SK-N-MC (cell line): ENCODE results near the gene PPRC1.

Experiments used
- DNase-seq: peaks from one replicate; pipeline ENCODE4 v3.0.0-alpha.2; 2011; ENCODE audit warnings: low read depth, low spot score
- H3K27ac ChIP-seq: fragments of 200-600 bp; sonication (generic); 2 replicates; pipeline ENCODE4 v1.5.1; 2016; ENCODE audit warnings: mixed run types
- H3K36me3 ChIP-seq: fragments of 200-600 bp; sonication (generic); 2 replicates; pipeline ENCODE4 v1.6.1; 2017; ENCODE audit warnings: antibody characterized with exemption, low read length, mixed read lengths; ENCODE audit not compliant: insufficient read depth
- H3K4me3 ChIP-seq: fragments of 200-600 bp; sonication (generic); 2 replicates; pipeline ENCODE4 v1.5.1; 2016
- H3K9ac ChIP-seq: fragments of 200-600 bp; sonication (generic); 2 replicates; pipeline ENCODE4 v1.8.0; 2017; ENCODE audit warnings: mixed run types, mixed read lengths; ENCODE audit not compliant: insufficient read length
- H3K9me3 ChIP-seq: fragments of 200-600 bp; sonication (generic); 2 replicates; pipeline ENCODE4 v1.6.1; 2017; ENCODE audit warnings: low read depth, mild to moderate bottlenecking, antibody characterized with exemption, low read length, moderate library complexity, mixed read lengths
- EZH2 ChIP-seq: fragments of 200-600 bp; sonication (generic); IDR thresholded peaks from one replicate; pipeline ENCODE4 v1.6.1; 2017; ENCODE audit warnings: antibody characterized with exemption
- FOXP2 ChIP-seq: optimal IDR thresholded peaks from 2 replicates; pipeline ENCODE3; 2011; ENCODE audit warnings: mild to moderate bottlenecking, moderate library complexity; ENCODE audit not compliant: insufficient read depth; ENCODE audit errors: extremely low read length, control extremely low read depth
- POLR2AphosphoS5 ChIP-seq: IDR thresholded peaks from 2 replicates; pipeline ENCODE4 v1.6.1; 2012; ENCODE audit warnings: mild to moderate bottlenecking, low read depth, low read length, borderline replicate concordance

PPRC1 gene

DNA sequence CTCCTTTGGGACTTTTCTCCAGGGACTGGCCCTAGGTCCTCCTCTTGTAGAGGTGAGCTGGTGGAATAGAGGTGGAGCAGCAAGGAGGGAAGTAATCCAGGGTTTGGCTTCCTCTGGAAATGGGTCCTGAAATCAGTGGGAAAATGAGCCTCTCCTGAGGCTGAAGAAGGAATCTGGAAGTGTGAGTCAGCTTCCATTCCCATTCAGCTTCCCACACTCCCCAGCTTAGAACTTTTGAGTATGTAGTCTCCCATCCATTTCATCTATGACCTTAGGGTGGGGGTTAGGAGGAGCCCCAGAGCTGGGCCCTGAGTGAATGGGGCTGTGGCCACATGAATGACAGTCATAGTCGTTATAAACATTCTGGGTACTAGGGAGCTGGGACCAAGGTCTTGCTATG lies 30.4 kb upstream of the PPRC1 start:
- Histone ChIP-seq H3K27ac (no peak overlapping the region), H3K9ac (no peak overlapping the region), H3K4me3 (no peak overlapping the region), H3K36me3 (no peaks in the 10 kb centered on the region), H3K9me3 (no peaks in the 10 kb centered on the region)
- no peak for TF ChIP-seq FOXP2
- TF ChIP-seq POLR2AphosphoS5, result no peak
- no peak for TF ChIP-seq EZH2
- no peak for DNase-seq

GRCh38 chr10:102106998-102107397 lies 25.8 kb upstream of the PPRC1 start:
- Histone ChIP-seq H3K9ac (no peak overlapping the region), H3K27ac (no peak overlapping the region), H3K9me3 (no peaks in the 10 kb centered on the region), H3K4me3 (no peak overlapping the region), H3K36me3 (peaks cover 26% of the 10 kb centered on the region; the same call in 1 of the 2 replicates)
- no peak for TF ChIP-seq EZH2
- no peak for TF ChIP-seq POLR2AphosphoS5
- no peak for TF ChIP-seq FOXP2
- DNase-seq, result no peak

DNA sequence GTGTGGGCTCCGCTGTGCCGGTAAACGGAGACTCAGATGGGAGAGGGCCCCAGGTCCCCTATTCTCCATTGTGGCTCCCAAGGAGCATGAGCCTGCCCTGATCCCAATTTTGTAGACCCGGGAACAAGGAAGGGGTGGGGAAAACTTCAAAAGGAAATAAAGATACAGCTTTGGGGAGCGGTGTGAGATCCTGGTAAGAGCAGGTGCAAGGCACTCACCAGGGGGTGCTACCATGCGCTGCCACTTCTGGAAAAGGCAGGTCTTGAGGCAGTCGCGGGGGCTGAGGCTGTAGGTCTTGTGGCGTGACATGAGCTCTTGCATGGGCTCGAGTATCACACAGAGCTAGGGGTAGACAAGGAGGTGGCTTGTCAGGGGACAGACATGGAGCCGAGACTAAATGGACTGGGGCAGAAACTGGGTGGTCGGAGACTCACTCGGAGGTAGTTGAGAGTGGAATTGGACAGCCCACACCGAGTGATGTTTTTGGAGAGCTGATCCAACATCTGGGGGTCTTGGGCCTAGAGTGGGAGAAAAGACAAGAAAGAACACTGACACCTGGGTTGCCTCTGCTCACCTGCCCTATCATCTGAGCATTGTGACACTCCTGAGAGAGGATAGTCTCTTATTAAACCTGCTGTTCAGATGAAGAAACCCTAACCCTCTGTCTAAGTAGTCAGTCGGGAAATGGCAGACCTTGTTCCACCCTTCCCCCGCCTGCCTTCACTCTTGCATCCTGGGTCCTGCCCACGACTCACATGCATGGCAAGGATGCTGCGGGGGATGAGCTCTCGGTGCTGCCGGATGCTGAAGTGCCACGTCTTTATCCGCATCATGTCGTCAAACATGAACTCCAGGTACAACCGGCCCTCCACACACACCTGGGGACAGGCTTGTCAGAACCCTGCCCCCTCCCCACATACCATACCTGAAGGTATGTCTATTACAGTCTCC lies 23.4 kb upstream of the PPRC1 start:
- no peak for TF ChIP-seq POLR2AphosphoS5
- TF ChIP-seq EZH2, result no peak
- TF ChIP-seq FOXP2, result no peak
- Histone ChIP-seq H3K27ac (no peak overlapping the region), H3K4me3 (no peak overlapping the region), H3K9me3 (no peaks in the 10 kb centered on the region), H3K9ac (no peak overlapping the region), H3K36me3 (peaks cover 26% of the 10 kb centered on the region; the same call in 1 of the 2 replicates)
- no peak for DNase-seq

GRCh38 chr10:102111276-102111675 lies 21.6 kb upstream of the PPRC1 start:
- no peak overlapping the region for H3K27ac ChIP-seq
- no peak overlapping the region for H3K4me3 ChIP-seq
- no peak overlapping the region for H3K9ac ChIP-seq
- H3K9me3 ChIP-seq, result no peaks in the 10 kb centered on the region
- no peak for DNase-seq
- peaks cover 26% of the 10 kb centered on the region; the same call in 1 of the 2 replicates for H3K36me3 ChIP-seq
- TF ChIP-seq FOXP2, result no peak
- no peak for TF ChIP-seq EZH2
- no peak for TF ChIP-seq POLR2AphosphoS5

DNA sequence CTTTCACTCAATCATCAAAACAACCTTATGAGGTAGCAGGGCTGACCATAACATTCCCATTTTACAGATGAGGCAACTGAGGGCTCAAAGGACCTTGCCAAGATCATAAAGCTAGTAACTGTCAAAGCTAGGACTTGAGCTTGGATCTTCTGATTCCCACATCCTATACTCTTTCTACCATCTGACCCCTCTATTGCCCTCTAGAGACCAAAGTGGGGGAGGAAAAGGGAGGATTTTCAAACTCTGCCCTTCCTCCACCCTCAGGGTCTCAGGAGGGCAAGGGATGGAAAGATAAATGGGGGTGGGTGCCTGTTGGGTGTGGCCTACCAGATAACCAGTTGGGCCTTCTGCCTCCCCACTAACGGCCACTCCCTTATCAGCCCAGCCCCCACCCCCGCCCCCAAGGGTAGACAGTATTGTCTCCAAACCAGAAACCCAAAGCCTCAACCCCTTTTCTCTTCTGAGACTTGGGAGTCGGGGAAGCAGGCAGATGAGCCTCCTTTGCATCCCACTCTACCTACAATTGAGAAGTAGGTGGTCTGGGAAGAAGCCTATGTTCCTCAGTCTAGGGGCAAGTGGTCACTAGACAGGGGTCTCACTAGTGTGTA lies 20.5 kb upstream of the PPRC1 start:
- TF ChIP-seq FOXP2 (no peak), POLR2AphosphoS5 (no peak), EZH2 (no peak)
- no peak overlapping the region for H3K4me3 ChIP-seq
- H3K36me3 ChIP-seq, result peaks cover 26% of the 10 kb centered on the region; the same call in 1 of the 2 replicates
- H3K9ac ChIP-seq, result no peak overlapping the region
- no peak overlapping the region for H3K27ac ChIP-seq
- no peaks in the 10 kb centered on the region for H3K9me3 ChIP-seq
- DNase-seq, result no peak

DNA sequence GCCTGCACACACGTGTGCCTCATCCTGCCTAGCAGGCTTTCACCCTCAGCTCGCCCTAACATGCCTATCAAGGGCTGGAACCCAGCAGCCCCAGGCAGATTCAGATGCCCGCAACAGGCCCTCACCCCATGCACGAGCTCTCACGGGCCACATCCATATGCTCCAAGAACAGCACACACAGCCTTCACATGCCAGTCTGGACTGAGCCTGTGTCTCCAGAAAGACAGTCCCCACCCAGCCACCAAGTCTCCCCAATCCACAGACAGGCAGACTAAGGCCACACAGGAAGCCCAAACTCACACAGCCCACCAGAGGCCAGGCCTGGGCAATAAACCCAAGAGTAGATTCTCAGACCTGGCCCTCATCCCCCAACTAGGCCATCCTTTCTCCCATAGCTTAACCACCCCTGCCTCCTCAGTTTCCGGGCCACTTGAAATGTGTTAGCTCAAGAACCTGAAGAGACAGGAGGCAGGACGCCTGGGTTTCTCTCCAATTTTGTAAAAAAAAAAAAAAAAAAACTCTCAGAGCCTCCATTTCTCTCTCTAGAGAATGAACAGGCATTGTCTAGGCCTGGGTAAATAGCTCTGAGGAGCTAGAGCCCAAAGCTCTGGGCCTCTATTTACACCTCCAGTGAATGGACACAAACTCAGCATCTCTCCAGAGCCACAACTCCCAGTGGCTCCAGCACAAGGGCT lies 19.4 kb upstream of the PPRC1 start:
- H3K9me3 ChIP-seq, result no peaks in the 10 kb centered on the region
- DNase-seq, result no peak
- H3K4me3 ChIP-seq, result peak overlapping the region; percentile 80
- H3K27ac ChIP-seq, result no peak overlapping the region
- TF ChIP-seq POLR2AphosphoS5, result no peak
- TF ChIP-seq EZH2, result no peak
- TF ChIP-seq FOXP2, result no peak
- H3K36me3 ChIP-seq, result peaks cover 26% of the 10 kb centered on the region; the same call in 1 of the 2 replicates
- H3K9ac ChIP-seq, result peak overlapping the region; percentile 77

- TF ChIP-seq EZH2 (no peak), FOXP2 (no peak), POLR2AphosphoS5 (no peak)
- DNase-seq, result no peak
- H3K36me3 ChIP-seq, result peaks cover 19% of the 10 kb centered on the region; the same call in 1 of the 2 replicates
Measured at GRCh38 chr10:102113956-102114857, 18.6 kb upstream of the PPRC1 start.

More at GRCh38 chr10:102113956-102114857, 18.6 kb upstream of the PPRC1 start:
- peak overlapping the region; percentile 77 for H3K9ac ChIP-seq
- peak overlapping the region; percentile 80 for H3K4me3 ChIP-seq
- no peak overlapping the region for H3K27ac ChIP-seq
- H3K9me3 ChIP-seq, result no peaks in the 10 kb centered on the region
